SU-DHL-6 (cell line): ENCODE data around the gene EEF1A2.

Experiments used
- EZH2phosphoT487 ChIP-seq: fragments of 200-600 bp; sonication (generic), shearing (Covaris generic); conservative IDR thresholded peaks from 2 replicates; pipeline ENCODE4 v1.6.1; 2018; ENCODE audit warnings: mild to moderate bottlenecking, antibody characterized with exemption, low read length, moderate library complexity, mixed read lengths
- TF ChIP-seq, protein P1 (sequence below): fragments of 200-600 bp; sonication (generic); IDR thresholded peaks from one replicate; pipeline ENCODE4 v1.5.1; 2017; ENCODE audit warnings: antibody characterized with exemption, mild to moderate bottlenecking, low read length, moderate library complexity; ENCODE audit not compliant: insufficient read depth, poor library complexity, severe bottlenecking

- TF ChIP-seq, protein P1, sequence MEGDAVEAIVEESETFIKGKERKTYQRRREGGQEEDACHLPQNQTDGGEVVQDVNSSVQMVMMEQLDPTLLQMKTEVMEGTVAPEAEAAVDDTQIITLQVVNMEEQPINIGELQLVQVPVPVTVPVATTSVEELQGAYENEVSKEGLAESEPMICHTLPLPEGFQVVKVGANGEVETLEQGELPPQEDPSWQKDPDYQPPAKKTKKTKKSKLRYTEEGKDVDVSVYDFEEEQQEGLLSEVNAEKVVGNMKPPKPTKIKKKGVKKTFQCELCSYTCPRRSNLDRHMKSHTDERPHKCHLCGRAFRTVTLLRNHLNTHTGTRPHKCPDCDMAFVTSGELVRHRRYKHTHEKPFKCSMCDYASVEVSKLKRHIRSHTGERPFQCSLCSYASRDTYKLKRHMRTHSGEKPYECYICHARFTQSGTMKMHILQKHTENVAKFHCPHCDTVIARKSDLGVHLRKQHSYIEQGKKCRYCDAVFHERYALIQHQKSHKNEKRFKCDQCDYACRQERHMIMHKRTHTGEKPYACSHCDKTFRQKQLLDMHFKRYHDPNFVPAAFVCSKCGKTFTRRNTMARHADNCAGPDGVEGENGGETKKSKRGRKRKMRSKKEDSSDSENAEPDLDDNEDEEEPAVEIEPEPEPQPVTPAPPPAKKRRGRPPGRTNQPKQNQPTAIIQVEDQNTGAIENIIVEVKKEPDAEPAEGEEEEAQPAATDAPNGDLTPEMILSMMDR = no peak
- no peak for TF ChIP-seq EZH2phosphoT487
Measured at GRCh38 chr20:63533871-63534393, 35.0 kb upstream of the EEF1A2 start.
